K562 (cell line): ENCODE measurements around the gene SLC32A1. TPM values are rescaled to one million over a fixed set of nuclear protein-coding genes. Genes with fewer than 3 reads are reported as not detected.
A peak's percentile ranks its signal among the peaks of the same experiment; 100 is the strongest.

Experiments
- DEAF1 ChIP-seq: fragments of 450-650 bp; formaldehyde crosslinking; IDR thresholded peaks from 2 replicates; pipeline ENCODE4 v1.4.0; 2020; ENCODE audit warnings: mild to moderate bottlenecking, moderate library complexity
- ETV1 ChIP-seq: fragments of 450-650 bp; conservative IDR thresholded peaks from 2 replicates; pipeline ENCODE4 v1.6.1; 2016; ENCODE audit warnings: missing genetic modification characterization, control low read depth, low read depth, missing compliant biosample characterization
- FOSL1 ChIP-seq: fragments of 200-800 bp; sonication (Bioruptor generic); conservative IDR thresholded peaks from 2 replicates; pipeline ENCODE4 v1.6.1; 2016; ENCODE audit warnings: missing genetic modification characterization, missing compliant biosample characterization
- GABPB1 ChIP-seq: sonication (generic); formaldehyde crosslinking; IDR thresholded peaks from 2 replicates; pipeline ENCODE4 v1.8.0; 2022; ENCODE audit warnings: mild to moderate bottlenecking, missing genetic modification reagents
- GTF2F1 ChIP-seq: IDR thresholded peaks from 2 replicates; pipeline ENCODE4 v1.6.1; 2011; ENCODE audit warnings: low read depth, low read length, improper control_type of control experiment
- MCM3 ChIP-seq: fragments of 450-650 bp; IDR thresholded peaks from 2 replicates; pipeline ENCODE4 v1.6.1; 2016
- MIER1 ChIP-seq: fragments of 450-650 bp; IDR thresholded peaks from 2 replicates; pipeline ENCODE4 v1.6.1; 2016; ENCODE audit warnings: antibody characterized with exemption, mild to moderate bottlenecking, low read depth
- PHB2 ChIP-seq: fragments of 450-650 bp; IDR thresholded peaks from 2 replicates; pipeline ENCODE4 v1.6.1; 2017; ENCODE audit warnings: low read depth
- SUPT5H ChIP-seq: fragments of 450-650 bp; IDR thresholded peaks from 2 replicates; pipeline ENCODE4 v1.6.1; 2016
- TGIF2 ChIP-seq: sonication (generic); formaldehyde crosslinking; IDR thresholded peaks from 2 replicates; pipeline ENCODE4 v1.8.1; 2022; ENCODE audit warnings: mild to moderate bottlenecking, missing genetic modification reagents, moderate library complexity
- ZNF311 ChIP-seq: fragments of 250-450 bp; sonication (Bioruptor Pico); IDR thresholded peaks from 2 replicates; pipeline ENCODE4 v1.4.0; 2020; ENCODE audit warnings: mild to moderate bottlenecking, moderate library complexity
- polyA plus RNA-seq, 8 experiments: library from polyadenylated mRNA; depleted of rRNA in 4 of 8; stranded (reverse) in 5 of 8; unstranded in 3 of 8; fragments of >200 nt; fragmentation: Nextera tagmentation in 2 of 8; fragmentation: Illumina TruSeq in 1 of 8; extraction: Ambion mirVana in 2 of 8; extraction: Trizol in 1 of 8; gene quantifications; 2 replicates each; pipeline versions ENCODE4 v1.2.1 to v1.2.3, GENCODE V29; 2011 to 2014; ENCODE audit warnings: inconsistent platforms in 1 of 8, missing spikeins in 1 of 8
- total RNA-seq, 7 experiments: library from RNA; depleted of rRNA in 6 of 7; stranded (reverse); fragments of >200 nt in 6 of 7; fragmentation: Illumina TruSeq in 2 of 7; extraction: Trizol in 2 of 7; gene quantifications; 2 replicates each; pipeline versions ENCODE4 v1.2.1 to v1.2.3, GENCODE V29; 2011 to 2021; ENCODE audit warnings: low replicate concordance in 1 of 7
- TF ChIP-seq, protein P1 (sequence below): sonication (generic); formaldehyde crosslinking; IDR thresholded peaks from 2 replicates; pipeline ENCODE4 v1.5.0; 2020; ENCODE audit warnings: missing genetic modification reagents
- TF ChIP-seq, protein P2 (sequence below): sonication (generic); formaldehyde crosslinking; IDR thresholded peaks from 2 replicates; pipeline ENCODE4 v1.8.0; 2022; ENCODE audit warnings: mild to moderate bottlenecking, missing genetic modification reagents
- TF ChIP-seq, protein P3 (sequence below): fragments of 250-450 bp; sonication (Bioruptor Pico); IDR thresholded peaks from 2 replicates; pipeline ENCODE4 v1.8.0; 2022; ENCODE audit warnings: inconsistent platforms, mild to moderate bottlenecking, moderate library complexity, borderline replicate concordance
- TF ChIP-seq, protein P4 (sequence below): fragments of 250-450 bp; sonication (Bioruptor Pico); IDR thresholded peaks from 2 replicates; pipeline ENCODE4 v1.4.0; 2020; ENCODE audit warnings: mild to moderate bottlenecking, moderate library complexity, borderline replicate concordance
- TF ChIP-seq, protein P5 (sequence below): fragments of 200-400 bp; formaldehyde crosslinking; IDR thresholded peaks from 2 replicates; pipeline ENCODE4 v1.6.1; 2017; ENCODE audit warnings: mild to moderate bottlenecking, low read depth, low read length, moderate library complexity
- TF ChIP-seq, protein P6 (sequence below): fragments of 250-450 bp; sonication (Bioruptor Pico); IDR thresholded peaks from 2 replicates; pipeline ENCODE4 v1.8.0; 2021; ENCODE audit warnings: borderline replicate concordance, mild to moderate bottlenecking, moderate library complexity; ENCODE audit not compliant: poor library complexity, severe bottlenecking

SLC32A1 gene
- total and polyA plus RNA-seq, 9 of the 15 experiments (the other 6 are each of a cell fraction or from before 2014, with no cell fraction given), result not detected

GRCh38 chr20:38751360-38751976 is 27.2 kb downstream of the SLC32A1 start (continued):
- TF ChIP-seq ETV1, result no peak
- TF ChIP-seq, protein P1, sequence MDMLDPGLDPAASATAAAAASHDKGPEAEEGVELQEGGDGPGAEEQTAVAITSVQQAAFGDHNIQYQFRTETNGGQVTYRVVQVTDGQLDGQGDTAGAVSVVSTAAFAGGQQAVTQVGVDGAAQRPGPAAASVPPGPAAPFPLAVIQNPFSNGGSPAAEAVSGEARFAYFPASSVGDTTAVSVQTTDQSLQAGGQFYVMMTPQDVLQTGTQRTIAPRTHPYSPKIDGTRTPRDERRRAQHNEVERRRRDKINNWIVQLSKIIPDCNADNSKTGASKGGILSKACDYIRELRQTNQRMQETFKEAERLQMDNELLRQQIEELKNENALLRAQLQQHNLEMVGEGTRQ, result no peak
- TF ChIP-seq, protein P2, sequence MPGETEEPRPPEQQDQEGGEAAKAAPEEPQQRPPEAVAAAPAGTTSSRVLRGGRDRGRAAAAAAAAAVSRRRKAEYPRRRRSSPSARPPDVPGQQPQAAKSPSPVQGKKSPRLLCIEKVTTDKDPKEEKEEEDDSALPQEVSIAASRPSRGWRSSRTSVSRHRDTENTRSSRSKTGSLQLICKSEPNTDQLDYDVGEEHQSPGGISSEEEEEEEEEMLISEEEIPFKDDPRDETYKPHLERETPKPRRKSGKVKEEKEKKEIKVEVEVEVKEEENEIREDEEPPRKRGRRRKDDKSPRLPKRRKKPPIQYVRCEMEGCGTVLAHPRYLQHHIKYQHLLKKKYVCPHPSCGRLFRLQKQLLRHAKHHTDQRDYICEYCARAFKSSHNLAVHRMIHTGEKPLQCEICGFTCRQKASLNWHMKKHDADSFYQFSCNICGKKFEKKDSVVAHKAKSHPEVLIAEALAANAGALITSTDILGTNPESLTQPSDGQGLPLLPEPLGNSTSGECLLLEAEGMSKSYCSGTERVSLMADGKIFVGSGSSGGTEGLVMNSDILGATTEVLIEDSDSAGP, result no peak
- TF ChIP-seq, protein P3, sequence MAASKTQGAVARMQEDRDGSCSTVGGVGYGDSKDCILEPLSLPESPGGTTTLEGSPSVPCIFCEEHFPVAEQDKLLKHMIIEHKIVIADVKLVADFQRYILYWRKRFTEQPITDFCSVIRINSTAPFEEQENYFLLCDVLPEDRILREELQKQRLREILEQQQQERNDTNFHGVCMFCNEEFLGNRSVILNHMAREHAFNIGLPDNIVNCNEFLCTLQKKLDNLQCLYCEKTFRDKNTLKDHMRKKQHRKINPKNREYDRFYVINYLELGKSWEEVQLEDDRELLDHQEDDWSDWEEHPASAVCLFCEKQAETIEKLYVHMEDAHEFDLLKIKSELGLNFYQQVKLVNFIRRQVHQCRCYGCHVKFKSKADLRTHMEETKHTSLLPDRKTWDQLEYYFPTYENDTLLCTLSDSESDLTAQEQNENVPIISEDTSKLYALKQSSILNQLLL (CRISPR knock-in tag), result no peak
- TF ChIP-seq, protein P4, sequence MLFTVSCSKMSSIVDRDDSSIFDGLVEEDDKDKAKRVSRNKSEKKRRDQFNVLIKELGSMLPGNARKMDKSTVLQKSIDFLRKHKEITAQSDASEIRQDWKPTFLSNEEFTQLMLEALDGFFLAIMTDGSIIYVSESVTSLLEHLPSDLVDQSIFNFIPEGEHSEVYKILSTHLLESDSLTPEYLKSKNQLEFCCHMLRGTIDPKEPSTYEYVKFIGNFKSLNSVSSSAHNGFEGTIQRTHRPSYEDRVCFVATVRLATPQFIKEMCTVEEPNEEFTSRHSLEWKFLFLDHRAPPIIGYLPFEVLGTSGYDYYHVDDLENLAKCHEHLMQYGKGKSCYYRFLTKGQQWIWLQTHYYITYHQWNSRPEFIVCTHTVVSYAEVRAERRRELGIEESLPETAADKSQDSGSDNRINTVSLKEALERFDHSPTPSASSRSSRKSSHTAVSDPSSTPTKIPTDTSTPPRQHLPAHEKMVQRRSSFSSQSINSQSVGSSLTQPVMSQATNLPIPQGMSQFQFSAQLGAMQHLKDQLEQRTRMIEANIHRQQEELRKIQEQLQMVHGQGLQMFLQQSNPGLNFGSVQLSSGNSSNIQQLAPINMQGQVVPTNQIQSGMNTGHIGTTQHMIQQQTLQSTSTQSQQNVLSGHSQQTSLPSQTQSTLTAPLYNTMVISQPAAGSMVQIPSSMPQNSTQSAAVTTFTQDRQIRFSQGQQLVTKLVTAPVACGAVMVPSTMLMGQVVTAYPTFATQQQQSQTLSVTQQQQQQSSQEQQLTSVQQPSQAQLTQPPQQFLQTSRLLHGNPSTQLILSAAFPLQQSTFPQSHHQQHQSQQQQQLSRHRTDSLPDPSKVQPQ, result no peak
- no peak for TF ChIP-seq ZNF311 (CRISPR knock-in tag)
- TF ChIP-seq, protein P5, sequence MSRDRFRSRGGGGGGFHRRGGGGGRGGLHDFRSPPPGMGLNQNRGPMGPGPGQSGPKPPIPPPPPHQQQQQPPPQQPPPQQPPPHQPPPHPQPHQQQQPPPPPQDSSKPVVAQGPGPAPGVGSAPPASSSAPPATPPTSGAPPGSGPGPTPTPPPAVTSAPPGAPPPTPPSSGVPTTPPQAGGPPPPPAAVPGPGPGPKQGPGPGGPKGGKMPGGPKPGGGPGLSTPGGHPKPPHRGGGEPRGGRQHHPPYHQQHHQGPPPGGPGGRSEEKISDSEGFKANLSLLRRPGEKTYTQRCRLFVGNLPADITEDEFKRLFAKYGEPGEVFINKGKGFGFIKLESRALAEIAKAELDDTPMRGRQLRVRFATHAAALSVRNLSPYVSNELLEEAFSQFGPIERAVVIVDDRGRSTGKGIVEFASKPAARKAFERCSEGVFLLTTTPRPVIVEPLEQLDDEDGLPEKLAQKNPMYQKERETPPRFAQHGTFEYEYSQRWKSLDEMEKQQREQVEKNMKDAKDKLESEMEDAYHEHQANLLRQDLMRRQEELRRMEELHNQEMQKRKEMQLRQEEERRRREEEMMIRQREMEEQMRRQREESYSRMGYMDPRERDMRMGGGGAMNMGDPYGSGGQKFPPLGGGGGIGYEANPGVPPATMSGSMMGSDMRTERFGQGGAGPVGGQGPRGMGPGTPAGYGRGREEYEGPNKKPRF, result no peak
- peak; percentile 66 for TF ChIP-seq DEAF1 (CRISPR knock-in tag)
- no peak for TF ChIP-seq SUPT5H
- TF ChIP-seq, protein P6, sequence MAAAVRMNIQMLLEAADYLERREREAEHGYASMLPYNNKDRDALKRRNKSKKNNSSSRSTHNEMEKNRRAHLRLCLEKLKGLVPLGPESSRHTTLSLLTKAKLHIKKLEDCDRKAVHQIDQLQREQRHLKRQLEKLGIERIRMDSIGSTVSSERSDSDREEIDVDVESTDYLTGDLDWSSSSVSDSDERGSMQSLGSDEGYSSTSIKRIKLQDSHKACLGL (CRISPR knock-in tag), result no peak
- no peak for TF ChIP-seq MIER1
- TF ChIP-seq FOSL1 (tag), result 0 out of 2 replicates have a peak, but pooled peaks have one; percentile 38
- no peak for TF ChIP-seq GTF2F1
- no peak for TF ChIP-seq TGIF2
- TF ChIP-seq GABPB1 (CRISPR knock-in tag), result no peak
- TF ChIP-seq MCM3, result no peak
- TF ChIP-seq PHB2, result no peak
